Gastrocnemius medialis (tissue), 4 donors: Measurements from ENCODE around the gene ZNF587B.

ENCODE experiments used
- CTCF ChIP-seq, 5 experiments: fragments of 450-650 bp in 3 of 5; fragments of 200-600 bp in 2 of 5; sonication (generic) in 2 of 5; IDR thresholded peaks in 4 of 5; conservative IDR thresholded peaks in 1 of 5; 1 replicate in 4 of 5; 2 replicates in 1 of 5; pipeline ENCODE4 v1.5.1; 2016 to 2019; ENCODE audit warnings: antibody characterized with exemption in 5 of 5, mild to moderate bottlenecking in 3 of 5, moderate library complexity in 3 of 5
- POLR2A ChIP-seq, 2 donors: fragments of 450-650 bp; IDR thresholded peaks; one replicate each; pipeline ENCODE4 v1.6.1; 2017; ENCODE audit warnings: antibody characterized with exemption in 2 of 2, mild to moderate bottlenecking in 2 of 2, moderate library complexity in 2 of 2

GRCh38 chr19:57807541-57807940 is 22.6 kb upstream of the ZNF587B start:
- no peak for TF ChIP-seq CTCF (IDR thresholded peaks at IDR 0.05 in 4 of 5, conservative IDR thresholded peaks at IDR 0.05 in 1 of 5)
- TF ChIP-seq POLR2A (IDR thresholded peaks at IDR 0.05) = no peak
